HCT116 (cell line): ENCODE data around the gene FAM83D.

ENCODE experiments used
- CEBPB ChIP-seq: IDR thresholded peaks from 2 replicates; pipeline ENCODE4 v1.6.1; 2012; ENCODE audit warnings: low read depth
- POLR2AphosphoS5 ChIP-seq: IDR thresholded peaks from 2 replicates; pipeline ENCODE4 v1.6.1; 2011; ENCODE audit warnings: mild to moderate bottlenecking, low read depth, low read length, moderate library complexity

DNA sequence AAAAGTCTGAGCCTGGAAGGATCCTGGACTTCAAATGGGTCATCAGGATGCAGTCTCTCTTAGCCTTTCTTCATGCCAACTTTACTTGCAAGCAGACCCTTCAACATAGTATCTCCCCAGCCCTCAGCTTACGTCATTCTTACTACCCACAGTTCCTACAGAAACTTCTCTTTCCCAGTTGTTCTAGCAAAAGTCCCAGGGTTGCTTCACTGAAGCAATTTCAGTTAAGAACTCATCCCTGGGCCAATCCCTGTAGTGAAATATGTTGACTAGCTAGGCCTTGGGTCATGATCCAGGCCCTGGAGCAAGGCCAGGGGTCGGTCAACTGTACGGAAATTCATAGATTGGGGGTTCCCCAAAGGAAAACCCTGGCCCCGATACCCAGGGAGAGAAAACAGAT lies 8.6 kb upstream of the FAM83D start:
- TF ChIP-seq CEBPB (no peak), POLR2AphosphoS5 (no peak)
